ENCODE data around the gene PTPRG.

Gene PTPRG

DNA sequence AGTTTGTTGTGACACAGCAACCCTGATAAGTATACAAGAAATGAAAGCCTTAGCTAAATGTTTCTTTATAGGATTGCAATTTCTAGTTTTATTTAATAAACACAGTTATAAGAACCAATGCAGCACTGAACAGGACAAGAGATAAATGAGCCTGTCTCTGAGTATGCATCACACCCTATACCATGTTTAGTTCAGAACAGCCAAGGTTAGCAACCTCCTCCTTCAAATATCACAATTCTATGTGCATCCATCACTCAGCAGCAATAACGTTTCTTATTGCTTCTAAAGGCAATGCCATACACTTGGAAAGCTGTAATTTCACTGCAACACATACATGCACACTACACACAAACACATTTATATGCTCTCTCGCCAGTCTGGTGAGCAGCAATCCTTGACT lies 280.6 kb downstream of the PTPRG start:
- no peak overlapping the region for H3K4me3 ChIP-seq (ENCODE audit: low read length)

DNA sequence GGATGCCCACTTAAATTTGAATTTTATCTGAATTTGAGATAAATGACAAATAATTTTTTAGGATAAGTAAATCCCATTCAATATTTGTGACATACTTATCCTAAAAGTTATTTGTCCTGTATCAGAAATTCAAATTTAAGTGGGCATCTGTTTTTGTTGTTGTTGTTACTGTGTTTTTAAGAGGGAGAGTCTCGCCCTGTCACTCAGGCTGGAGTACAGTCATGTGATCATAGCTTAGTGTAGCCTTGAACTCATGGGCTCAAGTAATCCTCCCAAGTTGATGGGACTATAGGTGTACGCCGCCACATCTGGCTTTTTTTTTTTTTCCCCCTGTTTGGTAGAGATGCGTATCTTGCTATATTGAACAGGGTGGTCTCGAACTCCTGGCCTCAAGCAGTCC lies 283.0 kb downstream of the PTPRG start:
- no peak overlapping the region for H3K27ac ChIP-seq (ENCODE audit: low read length)
- no peaks in the 10 kb centered on the region for H3K36me3 ChIP-seq (replicated peaks; ENCODE audit: low read depth, low read length)
- H3K4me1 ChIP-seq (ENCODE audit: low read length), result peaks cover 17% of the 10 kb centered on the region
- no peak overlapping the region for H3K4me2 ChIP-seq (ENCODE audit: low read length)
- H2AFZ ChIP-seq (ENCODE audit: low read depth, low read length), result no peak overlapping the region
- no peaks in the 10 kb centered on the region for H3K79me2 ChIP-seq (ENCODE audit: low read length)
- no peak overlapping the region for H3K4me3 ChIP-seq (ENCODE audit: low read length)
- H3K9ac ChIP-seq (ENCODE audit: low read length), result no peak overlapping the region
- H3K27me3 ChIP-seq (ENCODE audit: low read depth, low read length), result no peaks in the 10 kb centered on the region
- no peaks in the 10 kb centered on the region for H3K9me3 ChIP-seq (ENCODE audit: insufficient read depth, low read length)
- TF ChIP-seq, protein P1, sequence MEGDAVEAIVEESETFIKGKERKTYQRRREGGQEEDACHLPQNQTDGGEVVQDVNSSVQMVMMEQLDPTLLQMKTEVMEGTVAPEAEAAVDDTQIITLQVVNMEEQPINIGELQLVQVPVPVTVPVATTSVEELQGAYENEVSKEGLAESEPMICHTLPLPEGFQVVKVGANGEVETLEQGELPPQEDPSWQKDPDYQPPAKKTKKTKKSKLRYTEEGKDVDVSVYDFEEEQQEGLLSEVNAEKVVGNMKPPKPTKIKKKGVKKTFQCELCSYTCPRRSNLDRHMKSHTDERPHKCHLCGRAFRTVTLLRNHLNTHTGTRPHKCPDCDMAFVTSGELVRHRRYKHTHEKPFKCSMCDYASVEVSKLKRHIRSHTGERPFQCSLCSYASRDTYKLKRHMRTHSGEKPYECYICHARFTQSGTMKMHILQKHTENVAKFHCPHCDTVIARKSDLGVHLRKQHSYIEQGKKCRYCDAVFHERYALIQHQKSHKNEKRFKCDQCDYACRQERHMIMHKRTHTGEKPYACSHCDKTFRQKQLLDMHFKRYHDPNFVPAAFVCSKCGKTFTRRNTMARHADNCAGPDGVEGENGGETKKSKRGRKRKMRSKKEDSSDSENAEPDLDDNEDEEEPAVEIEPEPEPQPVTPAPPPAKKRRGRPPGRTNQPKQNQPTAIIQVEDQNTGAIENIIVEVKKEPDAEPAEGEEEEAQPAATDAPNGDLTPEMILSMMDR (IDR thresholded peaks at IDR 0.05; ENCODE audit: low read depth, low read length), result no peak
- no peak for TF ChIP-seq EZH2phosphoT487 (IDR thresholded peaks at IDR 0.05; ENCODE audit: low read depth)
- no peaks in the 10 kb centered on the region for H4K20me1 ChIP-seq (ENCODE audit: insufficient read depth, low read length)

More for the DNA sequence above, 280.6 kb downstream of the PTPRG start:
- H3K9me3 ChIP-seq (ENCODE audit: insufficient read depth, low read length), result no peaks in the 10 kb centered on the region
- TF ChIP-seq EZH2phosphoT487 (IDR thresholded peaks at IDR 0.05; ENCODE audit: low read depth), result no peak
- TF ChIP-seq, protein P1 (IDR thresholded peaks at IDR 0.05; ENCODE audit: low read depth, low read length), result no peak
- H2AFZ ChIP-seq (ENCODE audit: low read depth, low read length), result no peak overlapping the region
- no peaks in the 10 kb centered on the region for H3K36me3 ChIP-seq (replicated peaks; ENCODE audit: low read depth, low read length)
- no peaks in the 10 kb centered on the region for H3K79me2 ChIP-seq (ENCODE audit: low read length)
- H3K4me2 ChIP-seq (ENCODE audit: low read length), result no peak overlapping the region
- no peaks in the 10 kb centered on the region for H3K27me3 ChIP-seq (ENCODE audit: low read depth, low read length)
- H3K4me1 ChIP-seq (ENCODE audit: low read length), result peaks cover 17% of the 10 kb centered on the region
- H4K20me1 ChIP-seq (ENCODE audit: insufficient read depth, low read length), result 0 out of 2 replicates have a peak, but pooled peaks cover 3% of the 10 kb centered on the region
- no peak overlapping the region for H3K9ac ChIP-seq (ENCODE audit: low read length)
- H3K27ac ChIP-seq (ENCODE audit: low read length), result no peak overlapping the region

DNA sequence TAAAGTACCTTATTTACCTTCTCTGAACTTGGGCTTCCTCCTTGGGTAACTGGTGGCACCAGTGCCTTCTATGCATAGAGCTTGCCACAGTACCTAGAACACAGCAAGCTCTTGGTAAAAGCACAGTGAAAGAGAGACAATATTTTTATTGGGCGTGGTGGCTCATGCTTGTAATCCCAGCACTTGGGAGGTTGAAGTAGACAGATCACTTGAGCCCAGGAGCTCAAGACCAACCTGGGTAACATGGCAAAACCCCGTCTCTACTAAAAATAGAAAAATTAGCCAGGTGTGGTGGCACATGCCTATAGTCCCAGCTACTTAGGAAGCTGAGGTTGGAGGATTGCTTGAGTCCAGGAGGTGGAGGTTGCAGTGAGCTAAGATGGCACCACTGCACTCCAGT lies 285.1 kb downstream of the PTPRG start:
- H3K4me2 ChIP-seq (ENCODE audit: low read length), result no peak overlapping the region
- no peaks in the 10 kb centered on the region for H3K9me3 ChIP-seq (ENCODE audit: insufficient read depth, low read length)
- H4K20me1 ChIP-seq (ENCODE audit: insufficient read depth, low read length), result no peaks in the 10 kb centered on the region
- TF ChIP-seq EZH2phosphoT487 (IDR thresholded peaks at IDR 0.05; ENCODE audit: low read depth), result no peak
- TF ChIP-seq, protein P1 (IDR thresholded peaks at IDR 0.05; ENCODE audit: low read depth, low read length), result no peak
- H3K27ac ChIP-seq (ENCODE audit: low read length), result no peak overlapping the region
- no peaks in the 10 kb centered on the region for H3K27me3 ChIP-seq (ENCODE audit: low read depth, low read length)
- H3K4me3 ChIP-seq (ENCODE audit: low read length), result no peak overlapping the region
- no peaks in the 10 kb centered on the region for H3K79me2 ChIP-seq (ENCODE audit: low read length)
- no peak overlapping the region for H2AFZ ChIP-seq (ENCODE audit: low read depth, low read length)
- H3K36me3 ChIP-seq (replicated peaks; ENCODE audit: low read depth, low read length), result no peaks in the 10 kb centered on the region
- H3K9ac ChIP-seq (ENCODE audit: low read length), result no peak overlapping the region
- peaks cover 17% of the 10 kb centered on the region for H3K4me1 ChIP-seq (ENCODE audit: low read length)

DNA sequence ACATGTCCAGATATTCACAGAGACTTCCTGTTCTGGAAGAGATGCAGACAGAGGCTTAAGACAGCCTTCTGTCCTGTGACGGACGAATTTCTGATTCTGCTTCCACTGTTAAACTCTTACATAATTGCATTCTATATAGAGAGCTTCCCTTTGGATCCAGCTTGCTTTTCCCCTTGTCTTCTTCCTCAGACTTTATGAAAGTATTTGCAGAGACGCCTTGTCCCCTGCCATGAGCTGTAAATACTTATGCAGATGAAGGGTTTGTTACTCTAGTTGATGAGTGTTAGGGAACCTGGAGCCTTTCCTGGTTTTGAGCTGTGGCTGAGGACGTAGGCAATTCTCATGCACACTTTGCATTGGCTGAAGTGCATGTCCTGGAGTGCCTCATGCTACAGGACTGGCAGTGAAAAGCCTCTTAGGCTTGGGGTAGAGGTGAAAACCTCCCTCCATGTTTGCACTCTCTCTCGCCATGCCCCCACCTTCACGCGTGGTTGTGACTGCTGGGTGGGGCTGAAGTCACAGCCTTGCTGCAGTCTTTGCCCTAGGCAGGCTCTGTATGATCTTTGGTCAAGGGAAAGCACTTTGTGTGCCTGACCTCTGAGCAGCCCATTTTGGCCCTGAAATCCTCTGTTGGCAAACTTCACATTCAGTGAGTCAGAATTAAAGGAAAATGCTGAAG lies 286.6 kb downstream of the PTPRG start:
- no peak overlapping the region for H3K4me3 ChIP-seq (ENCODE audit: low read length)
- no peaks in the 10 kb centered on the region for H3K27me3 ChIP-seq (ENCODE audit: low read depth, low read length)
- H3K9ac ChIP-seq (ENCODE audit: low read length), result no peak overlapping the region
- peaks cover 6% of the 10 kb centered on the region for H3K4me1 ChIP-seq (ENCODE audit: low read length)
- H3K79me2 ChIP-seq (ENCODE audit: low read length), result no peaks in the 10 kb centered on the region
- no peak overlapping the region for H3K27ac ChIP-seq (ENCODE audit: low read length)
- H3K9me3 ChIP-seq (ENCODE audit: insufficient read depth, low read length), result no peaks in the 10 kb centered on the region
- H3K4me2 ChIP-seq (ENCODE audit: low read length), result no peak overlapping the region
- TF ChIP-seq, protein P1 (IDR thresholded peaks at IDR 0.05; ENCODE audit: low read depth, low read length), result no peak
- no peak for TF ChIP-seq EZH2phosphoT487 (IDR thresholded peaks at IDR 0.05; ENCODE audit: low read depth)
- H3K36me3 ChIP-seq (replicated peaks; ENCODE audit: low read depth, low read length), result no peaks in the 10 kb centered on the region
- H4K20me1 ChIP-seq (ENCODE audit: insufficient read depth, low read length), result no peaks in the 10 kb centered on the region
- H2AFZ ChIP-seq (ENCODE audit: low read depth, low read length), result no peak overlapping the region

All from OCI-LY3 (cell line).